NAMALWA (cell line): ENCODE results near the gene PRCC.

Experiments
- DNase-seq: peaks from one replicate; pipeline ENCODE4 v3.0.0-alpha.2; 2015; ENCODE audit warnings: low spot score

The PRCC gene, protein sequence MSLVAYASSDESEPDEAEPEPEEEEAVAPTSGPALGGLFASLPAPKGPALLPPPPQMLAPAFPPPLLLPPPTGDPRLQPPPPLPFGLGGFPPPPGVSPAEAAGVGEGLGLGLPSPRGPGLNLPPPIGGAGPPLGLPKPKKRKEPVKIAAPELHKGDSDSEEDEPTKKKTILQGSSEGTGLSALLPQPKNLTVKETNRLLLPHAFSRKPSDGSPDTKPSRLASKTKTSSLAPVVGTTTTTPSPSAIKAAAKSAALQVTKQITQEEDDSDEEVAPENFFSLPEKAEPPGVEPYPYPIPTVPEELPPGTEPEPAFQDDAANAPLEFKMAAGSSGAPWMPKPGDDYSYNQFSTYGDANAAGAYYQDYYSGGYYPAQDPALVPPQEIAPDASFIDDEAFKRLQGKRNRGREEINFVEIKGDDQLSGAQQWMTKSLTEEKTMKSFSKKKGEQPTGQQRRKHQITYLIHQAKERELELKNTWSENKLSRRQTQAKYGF

DNA sequence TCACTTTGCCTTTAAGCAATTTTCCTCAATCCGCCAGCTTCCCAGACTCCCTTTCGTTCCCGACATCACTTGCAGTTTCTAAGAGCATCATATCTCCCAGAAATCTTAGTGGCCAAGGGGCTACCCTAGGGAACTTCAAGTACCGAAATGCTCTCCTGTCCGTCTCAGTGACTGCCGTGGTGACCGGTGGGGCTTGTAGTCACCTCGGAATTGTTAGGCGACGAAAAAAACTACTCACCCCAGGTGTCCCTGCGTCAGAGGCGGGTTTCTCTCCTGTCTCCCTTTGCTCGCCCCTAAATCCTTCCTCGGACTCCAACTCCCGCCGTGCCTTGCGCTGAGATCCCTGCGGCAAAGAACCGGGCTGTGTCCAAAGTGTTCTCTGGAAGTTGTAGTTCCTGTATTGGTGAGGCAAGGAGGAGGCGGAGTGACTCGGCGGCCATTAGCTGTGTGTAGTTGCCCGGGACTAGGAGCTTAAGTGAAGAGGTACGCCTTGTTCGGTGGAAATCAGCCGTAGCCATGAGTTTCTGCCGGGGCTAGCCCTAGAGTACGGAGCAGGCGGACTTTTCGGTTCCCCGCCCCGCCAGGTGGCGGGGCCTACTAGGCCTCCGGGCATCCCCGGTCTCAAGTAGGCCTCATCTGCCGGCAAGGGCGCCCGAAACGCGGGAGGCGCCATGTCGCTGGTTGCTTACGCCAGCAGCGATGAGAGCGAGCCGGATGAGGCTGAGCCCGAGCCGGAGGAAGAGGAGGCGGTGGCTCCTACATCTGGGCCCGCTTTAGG, at the start of gene PRCC:
Gene PRCC, plus strand, starts transcription at position 435 of the 778 bp plus-strand sequence. Its CDS starts 237 bp downstream, at position 672.
- DNase-seq = peak; percentile 100

DNA sequence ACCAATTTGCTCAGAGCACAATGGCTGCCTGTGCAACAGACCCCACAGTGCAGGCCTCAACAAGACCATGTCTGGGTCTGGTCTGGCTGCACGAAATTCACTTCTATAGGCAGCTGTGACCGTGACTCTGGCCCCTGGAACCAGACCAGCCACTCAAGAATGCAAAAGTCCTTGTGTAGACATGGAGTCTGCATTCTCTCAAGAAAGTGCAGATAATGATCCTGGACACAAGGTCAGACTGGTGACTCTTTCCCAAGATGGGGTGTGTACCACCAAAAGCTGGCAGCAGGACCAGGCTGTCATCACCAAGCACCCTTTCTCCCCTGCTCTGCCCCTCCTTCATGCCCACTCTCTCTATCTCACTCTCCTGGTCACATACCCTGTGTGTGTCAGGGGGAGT, 46.2 kb upstream of the PRCC start:
- DNase-seq = no peak

- DNase-seq = no peak
Measured at GRCh38 chr1:156721535-156721934, 45.8 kb upstream of the PRCC start.

GRCh38 chr1:156725683-156726280, 41.6 kb upstream of the PRCC start:
- peak; percentile 95 for DNase-seq

- DNase-seq = peak; percentile 92
Measured at GRCh38 chr1:156726549-156727226, 40.6 kb upstream of the PRCC start.

DNA sequence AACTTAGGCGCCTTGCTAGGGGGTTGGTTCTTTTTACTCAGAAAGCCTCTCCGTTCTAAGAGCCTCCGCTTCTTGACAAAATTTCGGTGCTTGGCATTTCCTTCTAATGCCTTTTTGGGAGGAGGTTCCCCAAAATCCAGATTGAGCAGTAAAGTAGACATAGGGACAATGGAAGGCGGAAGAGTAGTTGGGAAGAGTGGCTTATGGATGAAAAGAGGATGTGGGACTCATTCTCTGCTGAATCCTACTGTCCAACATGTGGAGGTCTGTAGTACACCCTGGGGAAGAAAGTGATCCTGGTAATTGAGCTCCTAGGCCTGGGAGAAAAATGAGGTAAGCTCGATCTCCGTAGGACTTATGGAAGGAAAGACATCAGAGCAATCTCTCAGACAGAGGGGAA, 39.8 kb upstream of the PRCC start:
- peak; percentile 42 for DNase-seq

DNA sequence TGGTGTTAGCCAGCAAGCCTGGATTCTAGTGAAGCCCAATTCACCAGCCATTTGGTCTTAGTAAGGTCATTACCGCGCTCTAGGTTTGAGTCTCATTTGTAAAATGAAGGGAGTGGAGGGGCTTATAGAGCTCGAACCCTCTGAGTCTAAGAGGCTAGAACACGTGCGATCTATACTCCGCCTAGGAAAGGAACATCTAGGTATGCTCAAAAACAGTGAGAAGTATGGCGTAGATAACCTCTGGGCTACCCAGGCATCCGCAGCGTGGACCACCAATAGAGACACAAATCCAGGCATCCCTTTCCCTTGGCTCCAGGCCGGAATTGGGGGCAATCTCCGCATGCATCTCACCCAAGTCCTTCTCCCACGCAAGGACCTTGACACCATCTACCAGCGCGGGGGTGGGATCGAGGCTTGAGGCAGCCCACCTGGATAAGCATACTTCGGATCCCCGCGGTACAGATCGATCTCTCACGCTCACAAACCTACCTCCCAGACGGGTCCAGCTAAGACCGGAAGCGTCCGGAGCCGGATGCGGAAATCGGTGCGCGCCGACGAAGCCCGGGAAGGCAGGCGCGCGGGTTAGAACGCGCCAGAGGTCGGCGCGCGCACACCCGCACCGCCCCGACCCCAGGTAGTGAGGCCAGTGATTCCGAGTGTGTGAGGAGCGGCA, 39.3 kb upstream of the PRCC start, which contains the start of gene METTL25B:
Gene METTL25B, plus strand, starts transcription at position 544 of the 673 bp plus-strand sequence. CDS start 636 bp downstream, outside the sequence.
- peak; percentile 90 for DNase-seq

GRCh38 chr1:156728599-156729462, 38.5 kb upstream of the PRCC start, which contains the start of gene ISG20L2:
Gene ISG20L2, minus strand, starts transcription at chr1:156728766. Its CDS starts 1,114 bp downstream, at chr1:156727652.
- DNase-seq = peak; percentile 99

- DNase-seq = no peak
Measured at GRCh38 chr1:156733989-156734584, 33.2 kb upstream of the PRCC start.

GRCh38 chr1:156738407-156738806, 28.9 kb upstream of the PRCC start:
- no peak for DNase-seq

DNA sequence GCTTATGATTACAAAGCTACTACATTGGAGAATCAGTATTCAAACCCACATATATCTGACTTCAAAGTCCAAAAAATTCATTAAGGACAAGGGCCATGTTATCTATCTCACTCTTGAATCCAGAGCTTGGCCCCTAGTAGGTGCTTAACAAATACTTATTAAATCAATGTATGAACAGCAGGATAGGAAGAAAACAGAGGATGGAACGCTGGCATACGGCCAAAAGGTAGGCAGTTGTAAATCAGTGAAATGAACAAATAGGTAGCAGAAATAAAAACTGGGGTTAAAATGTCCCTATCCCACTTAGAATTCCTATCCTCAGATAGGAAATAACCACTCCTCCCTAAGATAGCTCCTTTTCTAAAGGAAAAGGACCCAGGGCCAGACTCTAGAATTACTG, 28.4 kb upstream of the PRCC start:
- DNase-seq = no peak

GRCh38 chr1:156740237-156740740, 27.0 kb upstream of the PRCC start:
- peak; percentile 78 for DNase-seq

- peak; percentile 100 for DNase-seq
Measured at GRCh38 chr1:156740741-156741480, 26.4 kb upstream of the PRCC start, which contains the start of gene MRPL24. Gene MRPL24, minus strand, starts transcription at chr1:156741088. Its CDS starts 2,384 bp downstream, at chr1:156738704.

DNA sequence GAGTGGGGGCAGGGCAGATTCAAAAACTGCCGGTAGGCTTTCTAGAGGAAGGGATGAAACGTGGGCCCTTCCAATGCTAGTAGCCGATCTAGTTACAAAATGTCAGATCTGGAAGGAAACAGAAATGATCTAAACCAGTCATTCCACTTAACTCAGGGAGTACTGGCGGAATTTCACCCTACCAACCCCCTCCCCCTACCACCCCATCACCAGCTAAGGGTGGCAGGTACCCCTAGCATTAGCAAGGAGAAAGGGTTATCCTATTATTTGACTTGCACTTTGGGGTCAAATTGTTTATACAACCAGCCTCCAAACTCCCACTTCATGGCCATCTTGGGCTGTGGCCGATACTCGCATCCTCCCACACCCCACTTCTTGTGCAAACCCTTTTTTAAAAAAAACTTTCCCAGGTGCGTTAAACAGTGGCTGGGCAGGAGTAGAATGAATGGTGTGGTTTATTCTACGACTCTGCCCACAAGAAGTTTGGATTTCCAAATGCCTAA, 25.8 kb upstream of the PRCC start:
- no peak for DNase-seq

DNA sequence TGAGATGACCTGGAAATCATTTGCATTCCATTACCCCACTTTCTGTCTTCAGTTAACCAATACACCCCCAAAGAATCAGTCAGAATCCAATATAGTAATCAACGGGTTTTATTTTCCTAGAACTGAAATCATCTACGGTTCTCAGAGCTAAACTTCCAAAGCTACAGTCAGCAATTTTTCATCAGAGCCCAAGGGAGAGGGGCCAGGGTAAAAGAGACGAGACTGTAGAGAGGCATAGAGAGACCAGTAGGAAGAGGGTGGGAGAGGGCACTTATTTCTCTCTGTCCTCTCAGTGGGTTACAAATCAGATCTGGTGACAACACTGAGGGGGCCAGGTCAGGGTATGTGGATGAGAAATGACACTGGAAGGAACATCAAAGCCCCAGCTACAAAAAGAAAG, 25.3 kb upstream of the PRCC start:
- no peak for DNase-seq

- no peak for DNase-seq
Measured at GRCh38 chr1:156742801-156743200, 24.5 kb upstream of the PRCC start.

DNA sequence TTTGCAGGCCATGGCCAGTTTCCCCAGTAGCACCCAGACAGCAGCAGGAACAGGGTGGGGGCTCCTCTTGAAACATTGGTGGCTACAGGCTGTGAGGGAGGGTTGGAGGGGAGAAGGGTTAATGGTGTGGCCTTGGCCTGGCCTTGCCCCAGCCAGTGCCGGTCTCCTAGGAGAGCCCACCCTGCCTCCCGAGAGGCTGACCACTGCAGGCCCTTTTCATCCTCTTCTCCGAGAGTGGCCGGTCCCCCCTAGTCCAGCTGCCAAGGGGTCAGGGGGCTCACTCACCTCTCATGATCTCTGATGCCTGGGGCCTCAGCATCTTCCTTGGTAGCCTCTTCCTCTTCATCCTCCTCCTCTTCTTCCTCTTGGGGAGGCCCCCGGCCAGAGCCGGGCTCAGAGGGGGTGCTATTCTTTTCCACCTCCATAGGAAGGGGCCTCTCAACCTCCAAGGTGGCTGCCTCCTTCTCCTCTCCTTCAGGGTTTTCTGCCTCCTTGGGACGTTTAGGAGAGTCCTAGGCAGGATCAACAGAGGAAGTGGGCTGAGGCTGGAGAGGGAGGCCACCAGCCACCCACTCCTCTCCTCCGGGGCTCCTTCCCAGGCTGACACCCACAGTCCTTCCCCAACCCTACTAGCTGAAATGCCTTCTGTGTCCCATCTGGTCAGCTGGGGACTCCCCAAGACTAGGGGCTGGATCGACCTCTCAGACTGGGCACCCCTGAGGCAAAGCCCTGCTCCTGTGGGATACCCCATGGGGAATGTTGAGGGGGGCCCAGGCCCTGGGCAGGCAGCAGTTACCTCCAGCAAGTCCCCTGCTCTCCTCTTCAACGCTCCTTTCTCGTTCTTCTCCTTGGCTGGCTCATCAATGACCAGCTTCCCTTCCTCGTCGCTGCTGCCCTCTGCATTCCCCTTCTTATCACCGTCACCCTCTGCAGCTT, 23.7 kb upstream of the PRCC start:
- no peak for DNase-seq
